GM12864 (cell line): ENCODE results near the gene MAFB.

ENCODE experiments used
- DNase-seq: peaks from one replicate; pipeline ENCODE4 v3.0.0-alpha.2; 2011; ENCODE audit warnings: low read depth
- H3K4me3 ChIP-seq: 2 replicates; pipeline ENCODE4 v1.5.1; 2011; ENCODE audit warnings: mild to moderate bottlenecking, low read depth, low read length, control low read depth
- TF ChIP-seq, protein P1 (sequence below): IDR thresholded peaks from 2 replicates; pipeline ENCODE4 v1.5.1; 2011; ENCODE audit warnings: low read depth, mild to moderate bottlenecking, moderate library complexity, low read length, control low read depth, inconsistent platforms; ENCODE audit errors: missing control alignments

Gene MAFB

DNA sequence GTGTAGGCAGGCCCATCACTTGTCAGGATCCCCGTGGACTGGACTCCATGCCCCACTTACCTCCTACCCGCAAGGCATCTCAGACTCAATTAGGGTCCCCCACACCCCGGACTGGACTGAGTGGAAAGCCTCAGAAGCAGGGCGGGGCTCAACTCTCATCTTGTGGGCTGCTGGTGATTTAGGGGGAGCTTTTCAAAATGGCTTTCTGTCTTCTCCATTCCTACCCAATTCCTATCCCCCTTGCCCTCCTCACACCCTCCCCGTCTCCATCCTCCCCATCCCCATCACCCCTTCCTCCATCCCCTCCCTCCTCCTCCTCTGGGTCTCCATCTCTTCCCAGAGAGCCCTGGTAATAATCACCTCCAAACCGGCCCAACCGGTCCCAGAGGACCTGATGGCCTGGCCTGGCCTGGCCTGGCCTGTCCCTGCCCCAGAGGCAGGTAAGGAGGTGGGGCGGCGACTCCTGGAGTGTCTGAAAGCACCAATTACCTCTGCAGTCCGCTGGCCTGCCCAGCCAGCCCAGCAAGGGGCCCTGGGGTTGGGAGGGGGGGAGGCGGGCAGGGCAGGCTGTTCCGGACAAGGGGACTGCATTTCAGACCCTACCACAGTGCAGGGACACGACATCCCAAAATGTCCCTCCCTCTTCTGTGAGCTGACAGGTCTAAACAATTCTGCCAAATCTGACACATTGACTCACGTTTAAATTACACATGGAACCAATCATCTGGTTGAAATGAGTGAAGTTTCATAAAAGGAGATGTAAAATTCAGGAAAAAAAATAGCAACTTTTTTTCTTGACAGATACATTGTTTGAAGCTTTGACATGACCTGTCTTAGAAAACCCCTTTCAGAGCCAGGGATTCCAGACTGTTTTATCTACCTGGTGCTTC is 24.8 kb downstream of the MAFB start:
- TF ChIP-seq, protein P1, sequence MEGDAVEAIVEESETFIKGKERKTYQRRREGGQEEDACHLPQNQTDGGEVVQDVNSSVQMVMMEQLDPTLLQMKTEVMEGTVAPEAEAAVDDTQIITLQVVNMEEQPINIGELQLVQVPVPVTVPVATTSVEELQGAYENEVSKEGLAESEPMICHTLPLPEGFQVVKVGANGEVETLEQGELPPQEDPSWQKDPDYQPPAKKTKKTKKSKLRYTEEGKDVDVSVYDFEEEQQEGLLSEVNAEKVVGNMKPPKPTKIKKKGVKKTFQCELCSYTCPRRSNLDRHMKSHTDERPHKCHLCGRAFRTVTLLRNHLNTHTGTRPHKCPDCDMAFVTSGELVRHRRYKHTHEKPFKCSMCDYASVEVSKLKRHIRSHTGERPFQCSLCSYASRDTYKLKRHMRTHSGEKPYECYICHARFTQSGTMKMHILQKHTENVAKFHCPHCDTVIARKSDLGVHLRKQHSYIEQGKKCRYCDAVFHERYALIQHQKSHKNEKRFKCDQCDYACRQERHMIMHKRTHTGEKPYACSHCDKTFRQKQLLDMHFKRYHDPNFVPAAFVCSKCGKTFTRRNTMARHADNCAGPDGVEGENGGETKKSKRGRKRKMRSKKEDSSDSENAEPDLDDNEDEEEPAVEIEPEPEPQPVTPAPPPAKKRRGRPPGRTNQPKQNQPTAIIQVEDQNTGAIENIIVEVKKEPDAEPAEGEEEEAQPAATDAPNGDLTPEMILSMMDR = no peak
- DNase-seq = no peak
- H3K4me3 ChIP-seq = no peak overlapping the region

DNA sequence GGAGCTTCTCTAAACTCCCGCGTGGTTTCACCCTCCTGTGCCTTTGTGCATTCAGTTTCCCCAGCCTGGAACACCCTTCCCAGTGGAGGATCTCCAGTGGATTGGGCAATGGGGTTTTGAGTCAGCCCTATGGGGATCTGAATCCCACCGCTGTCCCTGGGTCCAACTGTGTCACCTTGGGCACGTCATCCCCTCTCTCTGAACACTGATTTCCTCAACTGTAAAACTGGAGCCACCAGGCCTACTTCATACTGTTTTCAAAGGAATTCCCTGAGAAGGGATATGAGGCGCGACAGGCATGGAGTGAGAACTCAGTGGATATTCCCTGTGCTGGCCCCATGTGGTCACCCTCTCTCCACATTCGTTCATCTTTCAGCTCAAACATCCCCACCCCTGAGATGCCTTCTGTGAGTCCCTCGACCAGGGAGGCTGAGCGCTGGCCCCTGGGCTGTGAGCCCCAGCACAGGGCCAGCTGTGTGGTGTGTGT is 25.7 kb downstream of the MAFB start:
- H3K4me3 ChIP-seq = no peak overlapping the region
- TF ChIP-seq, protein P1 = no peak

DNA sequence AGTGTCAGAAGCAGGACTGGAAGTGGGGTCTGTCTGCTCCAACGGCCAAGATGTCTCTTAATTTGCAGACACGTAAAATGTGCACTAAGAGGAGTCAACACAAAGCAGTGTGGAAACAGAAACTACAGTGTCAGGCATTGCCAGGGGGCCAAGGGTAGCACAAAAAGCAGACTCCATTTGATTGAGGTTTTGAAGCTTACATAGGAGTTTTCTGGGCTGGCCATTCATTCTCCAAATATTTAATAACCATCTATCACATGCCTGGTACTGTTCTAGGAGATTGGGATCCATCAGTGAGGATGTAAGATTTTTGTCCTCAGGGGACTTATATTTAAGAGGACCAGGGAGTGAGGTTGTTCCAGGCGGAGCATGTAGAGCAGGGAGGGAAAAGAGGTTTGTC is 29.5 kb downstream of the MAFB start:
- no peak for DNase-seq
- TF ChIP-seq, protein P1 = no peak
- no peak overlapping the region for H3K4me3 ChIP-seq

More for the DNA sequence above, 25.7 kb downstream of the MAFB start:
- no peak for DNase-seq

DNA sequence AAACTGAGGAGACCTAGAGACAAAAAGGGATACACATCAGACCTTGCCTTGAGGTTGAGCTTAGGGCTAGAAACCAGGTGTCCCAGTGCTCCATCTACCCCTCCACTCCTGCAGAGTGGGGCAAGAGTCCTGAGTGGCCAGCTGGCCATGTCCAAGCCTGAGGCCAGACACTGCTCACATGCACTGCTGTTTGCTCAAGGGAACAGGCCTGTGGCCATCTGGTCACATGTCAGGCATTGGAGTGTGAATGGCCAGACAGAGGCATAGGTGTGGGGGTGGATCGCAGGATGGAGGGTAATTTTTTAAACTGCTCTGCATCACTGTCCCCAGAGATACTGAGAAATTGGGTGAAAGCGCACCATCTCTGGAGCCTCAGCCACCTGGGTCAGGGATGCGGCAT is 30.5 kb downstream of the MAFB start:
- H3K4me3 ChIP-seq = no peak overlapping the region
- no peak for DNase-seq
- TF ChIP-seq, protein P1 = no peak

- no peak overlapping the region for H3K4me3 ChIP-seq
- DNase-seq = no peak
- TF ChIP-seq, protein P1 = no peak
Observed at GRCh38 chr20:40657526-40657925, 31.5 kb downstream of the MAFB start.

GRCh38 chr20:40655451-40655850 is 33.6 kb downstream of the MAFB start:
- DNase-seq = no peak
- TF ChIP-seq, protein P1 = no peak

More at GRCh38 chr20:40655451-40655850, 33.6 kb downstream of the MAFB start:
- H3K4me3 ChIP-seq = no peak overlapping the region
